Measurements from ENCODE around the gene GRIK1. TPM values are rescaled to one million over a fixed set of nuclear protein-coding genes. Genes with fewer than 3 reads are reported as not detected.

GRIK1 gene
- total and polyA plus RNA-seq, 2 experiments from 2014 or later = 0.05 TPM; not detected in 1

GRCh38 chr21:29875036-29875716 lies 64.6 kb downstream of the GRIK1 start:
- H3K27ac ChIP-seq = no peak overlapping the region
- H3K27me3 ChIP-seq = no peaks in the 10 kb centered on the region
- DNase-seq (ENCODE audit: low read depth in 1 of 2, low spot score in 1 of 2) = no peak
- no peak for TF ChIP-seq CTCF (IDR thresholded peaks at IDR 0.05; ENCODE audit: low read depth, low read length)
- no peaks in the 10 kb centered on the region for H3K9me3 ChIP-seq (ENCODE audit: low read depth)
- H3K4me3 ChIP-seq = no peak overlapping the region
- no peaks in the 10 kb centered on the region for H3K4me1 ChIP-seq (ENCODE audit: low read depth)
- H3K36me3 ChIP-seq = no peaks in the 10 kb centered on the region

- Histone ChIP-seq H3K36me3 (no peaks in the 10 kb centered on the region), H3K9me3 (ENCODE audit: low read depth) (no peaks in the 10 kb centered on the region), H3K27ac (no peak overlapping the region), H3K4me3 (no peak overlapping the region), H3K4me1 (ENCODE audit: low read depth) (no peaks in the 10 kb centered on the region), H3K27me3 (no peaks in the 10 kb centered on the region)
- TF ChIP-seq CTCF (IDR thresholded peaks at IDR 0.05; ENCODE audit: low read depth, low read length) = no peak
- DNase-seq (ENCODE audit: low read depth in 1 of 2, low spot score in 1 of 2) = no peak
Observed at GRCh38 chr21:29873908-29874307, 65.9 kb downstream of the GRIK1 start.

- Histone ChIP-seq H3K4me1 (ENCODE audit: low read depth) (no peaks in the 10 kb centered on the region), H3K9me3 (ENCODE audit: low read depth) (no peaks in the 10 kb centered on the region), H3K36me3 (no peaks in the 10 kb centered on the region), H3K4me3 (no peak overlapping the region), H3K27ac (no peak overlapping the region), H3K27me3 (no peaks in the 10 kb centered on the region)
- no peak for TF ChIP-seq CTCF (IDR thresholded peaks at IDR 0.05; ENCODE audit: low read depth, low read length)
- no peak for DNase-seq (ENCODE audit: low read depth in 1 of 2, low spot score in 1 of 2)
Observed at GRCh38 chr21:29870814-29871213, 69.0 kb downstream of the GRIK1 start.

- no peak for DNase-seq (ENCODE audit: low read depth in 1 of 2, low spot score in 1 of 2)
- no peaks in the 10 kb centered on the region for H3K9me3 ChIP-seq (ENCODE audit: low read depth)
- H3K4me1 ChIP-seq (ENCODE audit: low read depth) = no peaks in the 10 kb centered on the region
- H3K27ac ChIP-seq = no peak overlapping the region
- no peak for TF ChIP-seq CTCF (IDR thresholded peaks at IDR 0.05; ENCODE audit: low read depth, low read length)
- no peaks in the 10 kb centered on the region for H3K27me3 ChIP-seq
- H3K4me3 ChIP-seq = no peak overlapping the region
- no peaks in the 10 kb centered on the region for H3K36me3 ChIP-seq
Observed at GRCh38 chr21:29867796-29868195, 72.0 kb downstream of the GRIK1 start.

- H3K27me3 ChIP-seq = no peaks in the 10 kb centered on the region
- no peaks in the 10 kb centered on the region for H3K4me1 ChIP-seq (ENCODE audit: low read depth)
- no peak overlapping the region for H3K4me3 ChIP-seq
- DNase-seq (ENCODE audit: low read depth in 1 of 2, low spot score in 1 of 2) = no peak
- no peak overlapping the region for H3K27ac ChIP-seq
- TF ChIP-seq CTCF (IDR thresholded peaks at IDR 0.05; ENCODE audit: low read depth, low read length) = no peak
- H3K36me3 ChIP-seq = no peaks in the 10 kb centered on the region
- H3K9me3 ChIP-seq (ENCODE audit: low read depth) = no peaks in the 10 kb centered on the region
Observed at GRCh38 chr21:29860346-29860745, 79.5 kb downstream of the GRIK1 start.

Data from cardiac muscle cell (in vitro differentiated cells and primary cell).